GM12865 (cell line): Measurements from ENCODE around the gene SLC39A5.
"Not testable (repeated sequence)": the region's sequence is repeated elsewhere in the genome, so short reads cannot be mapped to it uniquely, and the experiment has no call there.

ENCODE experiments used
- DNase-seq: peaks from one replicate; pipeline ENCODE4 v3.0.0; 2010; ENCODE audit warnings: low read depth
- H3K4me3 ChIP-seq: 2 replicates; pipeline ENCODE4 v1.5.1; 2011; ENCODE audit warnings: mild to moderate bottlenecking, low read depth, low read length, control low read depth
- CTCF ChIP-seq: IDR thresholded peaks from 2 replicates; pipeline ENCODE4 v1.5.1; 2011; ENCODE audit warnings: low read length, control low read depth, low read depth, inconsistent platforms; ENCODE audit not compliant: insufficient read depth; ENCODE audit errors: missing control alignments

The SLC39A5 gene

GRCh38 chr12:56274299-56274698 is 44.4 kb downstream of the SLC39A5 start:
- TF ChIP-seq CTCF = no peak
- no peak for DNase-seq
- no peak overlapping the region for H3K4me3 ChIP-seq

GRCh38 chr12:56278905-56279304 is 49.1 kb downstream of the SLC39A5 start:
- no peak for DNase-seq
- TF ChIP-seq CTCF = no peak
- H3K4me3 ChIP-seq = no peak overlapping the region

- H3K4me3 ChIP-seq = no peak overlapping the region
- TF ChIP-seq CTCF = no peak
- DNase-seq = no peak
Measured at GRCh38 chr12:56280849-56281248, 51.0 kb downstream of the SLC39A5 start.

- DNase-seq = no peak
- no peak for TF ChIP-seq CTCF
- H3K4me3 ChIP-seq = no peak overlapping the region
Measured at GRCh38 chr12:56282030-56282429, 52.2 kb downstream of the SLC39A5 start.

- no peak for DNase-seq
- no peak for TF ChIP-seq CTCF
- no peak overlapping the region for H3K4me3 ChIP-seq
Measured at GRCh38 chr12:56282579-56282978, 52.7 kb downstream of the SLC39A5 start.

- DNase-seq, H3K4me3 ChIP-seq: not testable (repeated sequence)
Measured at GRCh38 chr12:56284263-56284662, 54.4 kb downstream of the SLC39A5 start.

GRCh38 chr12:56286044-56286830 is 56.4 kb downstream of the SLC39A5 start:
- TF ChIP-seq CTCF = no peak
- H3K4me3 ChIP-seq = no peak overlapping the region
- DNase-seq = no peak
